HepG2 (cell line): ENCODE data around the gene DUS3L. TPM values are rescaled to one million over a fixed set of nuclear protein-coding genes. Genes with fewer than 3 reads are reported as not detected.

Source experiments
- ATAC-seq: fragments of 200-7000 bp; cut with Tn5 transposase; 3 replicates; pipeline ENCODE4 v1.9.1; 2020; ENCODE audit warnings: mild to moderate bottlenecking, moderate library complexity
- BruUV-seq: library from RNA; stranded (reverse); fragments of 400-500 nt; replicated peaks from 2 replicates; lab custom pipeline; 2021; lab: Mats Ljungman, UMichigan
- CTCF ChIA-PET: fragments of 300-600 bp; formaldehyde crosslinking; extraction: SDS; loops from one replicate; lab custom pipeline; 2021; ENCODE audit warnings: low total read pairs, inconsistent platforms, low intra/inter-chr PET ratio; lab: Yijun Ruan, JAX
- POLR2A ChIA-PET: fragments of 350-600 bp; sonication (Branson Sonifier 250); formaldehyde crosslinking; loops from one replicate; lab custom pipeline; 2020; ENCODE audit warnings: antibody characterized with exemption, inconsistent platforms; lab: Yijun Ruan, JAX
- DNase-seq: peaks from one replicate; pipeline ENCODE4 v3.0.0-alpha.2; 2015; ENCODE audit warnings: low spot score
- FAIRE-seq: peaks from 3 replicates; lab custom pipeline; 2011; peaks lifted over from hg19 to GRCh38; lab: Jason Lieb, UNC
- H2AFZ ChIP-seq: one replicate; pipeline ENCODE4 v1.6.1; 2011; ENCODE audit warnings: low read length, inconsistent platforms
- H3K27ac ChIP-seq: fragments of 300-600 bp; 3 replicates; pipeline ENCODE4 v1.8.0; 2011; ENCODE audit warnings: mixed run types, mild to moderate bottlenecking, mixed read lengths, low read length, inconsistent platforms; ENCODE audit not compliant: insufficient read depth; ENCODE audit errors: extremely low read length
- H3K27me3 ChIP-seq, 2 experiments: fragments of 200-600 bp in 1 of 2; 2 replicates in 1 of 2; 3 replicates in 1 of 2; pipeline versions ENCODE4 v1.6.0 to v1.8.0; 2011; ENCODE audit warnings: low read length in 2 of 2, mild to moderate bottlenecking in 2 of 2, moderate library complexity in 2 of 2, inconsistent platforms in 1 of 2; ENCODE audit not compliant: insufficient read depth in 2 of 2, control insufficient read depth in 1 of 2
- H3K36me3 ChIP-seq, 2 experiments: fragments of 200-600 bp in 1 of 2; replicated peaks in 1 of 2; 2 replicates in 1 of 2; 3 replicates in 1 of 2; pipeline versions ENCODE4 v1.5.1 to v1.8.0; 2011; ENCODE audit warnings: low read length in 2 of 2, inconsistent platforms in 1 of 2; ENCODE audit not compliant: insufficient read depth in 2 of 2, control insufficient read depth in 1 of 2
- H3K4me1 ChIP-seq: 2 replicates; pipeline ENCODE4 v1.5.1; 2012; ENCODE audit warnings: low read length, inconsistent platforms; ENCODE audit not compliant: insufficient read depth
- H3K4me2 ChIP-seq: 2 replicates; pipeline ENCODE4 v1.6.0; 2011; ENCODE audit warnings: low read depth, low read length, inconsistent platforms
- H3K4me3 ChIP-seq, 3 experiments: fragments of 200-600 bp in 1 of 3; sonication (generic), shearing (Covaris generic) in 1 of 3; replicated peaks in 1 of 3; 2 replicates each; pipeline ENCODE4 v1.5.1; 2011 to 2016; ENCODE audit warnings: low read length in 3 of 3, inconsistent platforms in 2 of 3, low read depth in 2 of 3, mild to moderate bottlenecking in 2 of 3, control low read depth in 1 of 3, mixed read lengths in 1 of 3; ENCODE audit not compliant: insufficient read depth in 1 of 3
- H3K79me2 ChIP-seq: one replicate; pipeline ENCODE4 v1.6.1; 2011; ENCODE audit warnings: low read length, inconsistent platforms; ENCODE audit not compliant: insufficient read depth
- H3K9ac ChIP-seq: 2 replicates; pipeline ENCODE4 v1.6.0; 2011; ENCODE audit warnings: mild to moderate bottlenecking, low read depth, low read length, inconsistent platforms; ENCODE audit not compliant: insufficient read depth
- H3K9me3 ChIP-seq: 2 replicates; pipeline ENCODE4 v1.5.1; 2012; ENCODE audit warnings: mild to moderate bottlenecking, low read length
- H4K20me1 ChIP-seq: 2 replicates; pipeline ENCODE4 v1.6.0; 2011; ENCODE audit warnings: inconsistent platforms, mild to moderate bottlenecking, low read length, moderate library complexity; ENCODE audit not compliant: insufficient read depth
- ETV6 ChIP-seq: sonication (generic); formaldehyde crosslinking; conservative IDR thresholded peaks from 2 replicates; pipeline ENCODE4 v1.4.0; 2020; ENCODE audit warnings: missing genetic modification reagents
- KDM3A ChIP-seq: IDR thresholded peaks from 2 replicates; pipeline ENCODE4 v1.6.1; 2018; ENCODE audit warnings: low read depth, missing compliant biosample characterization
- NCOA5 ChIP-seq: sonication (generic); formaldehyde crosslinking; IDR thresholded peaks from 2 replicates; pipeline ENCODE4 v1.4.0; 2020; ENCODE audit warnings: missing genetic modification reagents
- NFE2L1 ChIP-seq: sonication (generic); formaldehyde crosslinking; IDR thresholded peaks from 2 replicates; pipeline ENCODE4 v1.4.0; 2020; ENCODE audit warnings: missing genetic modification reagents, mild to moderate bottlenecking, borderline replicate concordance
- NFYC ChIP-seq: IDR thresholded peaks from 2 replicates; pipeline ENCODE4 v1.6.1; 2016; ENCODE audit warnings: missing genetic modification reagents, missing compliant biosample characterization
- ZNF484 ChIP-seq: sonication (generic); formaldehyde crosslinking; IDR thresholded peaks from 2 replicates; pipeline ENCODE4 v1.5.1; 2020; ENCODE audit warnings: mild to moderate bottlenecking, low read depth, missing genetic modification reagents, borderline replicate concordance
- ZNF589 ChIP-seq: sonication (generic); formaldehyde crosslinking; conservative IDR thresholded peaks from 2 replicates; pipeline ENCODE4 v1.8.0; 2022; ENCODE audit warnings: mild to moderate bottlenecking, moderate library complexity, missing genetic modification reagents
- ZNF790 ChIP-seq: sonication (generic); formaldehyde crosslinking; IDR thresholded peaks from 2 replicates; pipeline ENCODE4 v1.8.0; 2022; ENCODE audit warnings: missing genetic modification reagents, mild to moderate bottlenecking, borderline replicate concordance
- WGBS: methylation state at CpG from one replicate; pipeline ENCODE4 v1.1.6; 2017; ENCODE audit warnings: low lambda C conversion rate; 5-methylcytosine and 5-hydroxymethylcytosine counted together
- in situ Hi-C: cut with HindIII; loops from 2 replicates; pipeline ENCODE4 v1.10.0; 2017; ENCODE audit warnings: low pct_unique_long_range_greater_than_20kb; ENCODE audit not compliant: extremely low pct_ligation_motif_present
- intact Hi-C: fragments of 100-400 bp; cut with micrococcal nuclease; formaldehyde crosslinking; loops from one replicate; pipeline ENCODE4 v1.10.0; 2022; ENCODE audit not compliant: unreplicated experiment
- polyA plus RNA-seq, 8 experiments: library from polyadenylated mRNA; depleted of rRNA in 3 of 8; stranded (reverse) in 7 of 8; unstranded in 1 of 8; fragments of >200 nt; fragmentation: Illumina TruSeq in 4 of 8; extraction: Trizol in 4 of 8; gene quantifications; 2 replicates each; pipeline versions ENCODE4 v1.2.1 to v1.2.3, GENCODE V29; 2011 to 2016; ENCODE audit warnings: low read depth in 4 of 8, missing spikeins in 1 of 8, mixed read lengths in 1 of 8; ENCODE audit not compliant: insufficient read depth in 1 of 8
- total RNA-seq, 5 experiments: library from RNA; depleted of rRNA; stranded (reverse); fragments of >200 nt; fragmentation: Illumina TruSeq; extraction: Trizol; gene quantifications; 2 replicates each; pipeline ENCODE4 v1.2.3, GENCODE V29; 2016; ENCODE audit warnings: low read depth in 1 of 5
- TF ChIP-seq, protein P1 (sequence below): sonication (generic); formaldehyde crosslinking; IDR thresholded peaks from 2 replicates; pipeline ENCODE4 v1.8.0; 2022; ENCODE audit warnings: missing genetic modification reagents, mild to moderate bottlenecking, moderate library complexity, borderline replicate concordance
- TF ChIP-seq, protein P2 (sequence below): IDR thresholded peaks from 2 replicates; pipeline ENCODE4 v1.6.1; 2018; ENCODE audit warnings: missing genetic modification reagents
- TF ChIP-seq, protein P3 (sequence below): IDR thresholded peaks from 2 replicates; pipeline ENCODE4 v1.6.1; 2016
- TF ChIP-seq, protein P4 (sequence below): sonication (generic); formaldehyde crosslinking; IDR thresholded peaks from 2 replicates; pipeline ENCODE4 v1.4.0; 2020; ENCODE audit warnings: missing genetic modification reagents

DUS3L gene
- total and polyA plus RNA-seq, 2 of the 13 experiments (the other 11 are each of a cell fraction or from before 2014, with no cell fraction given) = 13.3 to 25.1 TPM

DNA sequence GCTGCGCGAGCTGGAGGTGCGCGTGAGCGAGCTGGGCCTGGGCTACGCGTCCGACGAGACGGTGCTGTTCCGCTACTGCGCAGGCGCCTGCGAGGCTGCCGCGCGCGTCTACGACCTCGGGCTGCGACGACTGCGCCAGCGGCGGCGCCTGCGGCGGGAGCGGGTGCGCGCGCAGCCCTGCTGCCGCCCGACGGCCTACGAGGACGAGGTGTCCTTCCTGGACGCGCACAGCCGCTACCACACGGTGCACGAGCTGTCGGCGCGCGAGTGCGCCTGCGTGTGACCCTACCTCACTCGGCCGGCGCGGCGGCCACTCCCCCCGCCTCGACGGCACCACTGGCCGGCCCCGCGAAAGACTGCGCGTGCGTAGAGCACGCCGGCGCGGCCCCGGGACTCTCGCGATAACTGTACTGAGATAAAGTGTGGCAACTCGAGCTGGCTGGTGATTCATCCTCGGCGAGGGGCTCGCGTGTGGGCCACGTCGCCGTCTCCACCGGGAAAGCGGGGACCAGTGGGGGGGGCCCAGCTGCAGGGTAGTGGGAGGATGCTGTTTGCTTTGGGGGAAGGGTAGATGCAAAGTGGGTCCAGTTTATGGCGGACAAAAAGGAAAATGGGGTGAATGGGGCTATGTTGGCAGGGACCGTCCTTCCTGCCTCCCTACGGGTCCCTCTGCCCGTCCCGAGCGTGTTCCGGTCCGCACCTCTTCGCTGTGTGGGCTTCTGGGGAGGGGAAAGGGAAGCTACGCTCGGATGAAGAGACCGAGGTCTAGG is 37.1 kb upstream of the DUS3L start:
- intact Hi-C loops = loop anchor here (5.0 kb wide), 1 partner anchor 44 kb away; the partner anchor contains the start of gene FUT5
- peak overlapping the region; percentile 97 for H3K9ac ChIP-seq
- peaks cover 0 to 5% of the 10 kb centered on the region in 2 experiments; a peak in 1 of 5 replicates for H3K36me3 ChIP-seq
- no peak overlapping the region for H2AFZ ChIP-seq
- WGBS = 3% methylated on average over 37 of the region's 91 CpGs
- no peaks in the 10 kb centered on the region for H3K9me3 ChIP-seq
- H3K27ac ChIP-seq = peak overlapping the region; percentile 89
- peak overlapping the region; percentile 100 for H3K4me2 ChIP-seq
- no peaks in the 10 kb centered on the region for H4K20me1 ChIP-seq
- ATAC-seq (peak; percentile 68), DNase-seq (peak; percentile 89), FAIRE-seq (peak; percentile 44)
- no peaks in the 10 kb centered on the region; a peak in 1 of 5 replicates for H3K27me3 ChIP-seq
- H3K79me2 ChIP-seq = peaks cover 12% of the 10 kb centered on the region
- CTCF ChIA-PET = interaction anchor here (2.5 kb wide), 1 partner anchor 23 kb away, joined by 19 read pairs; the partner anchor contains the start of gene NRTN
- peak overlapping the region; percentile 73 to 90 (median 83) for H3K4me3 ChIP-seq
- in situ Hi-C loops = no loop called here
- BruUV-seq = no TSS peak
- peaks cover 55% of the 10 kb centered on the region for H3K4me1 ChIP-seq
- POLR2A ChIA-PET = interaction anchor here (0.5 to 4.2 kb wide), 35 partner anchors 10 to 205 kb away, joined by 3 to 96 read pairs (median 8); partner anchors contain the start of genes CATSPERD, DUS3L, FUT5 and FUT6
- TF ChIP-seq ZNF790 (CRISPR knock-in tag) (no peak), KDM3A (CRISPR knock-in tag) (peak; percentile 91; the same call in 1 of the 2 replicates), NFYC (CRISPR knock-in tag) (no peak), ZNF589 (CRISPR knock-in tag) (peak; percentile 49; the same call in 1 of the 2 replicates), NCOA5 (no peak; the same call in 1 of the 2 replicates), ETV6 (CRISPR knock-in tag) (0 out of 2 replicates have a peak, but pooled peaks have one; percentile 62), ZNF484 (no peak), NFE2L1 (peak; percentile 77; the same call in 1 of the 2 replicates)
- TF ChIP-seq, protein P1, sequence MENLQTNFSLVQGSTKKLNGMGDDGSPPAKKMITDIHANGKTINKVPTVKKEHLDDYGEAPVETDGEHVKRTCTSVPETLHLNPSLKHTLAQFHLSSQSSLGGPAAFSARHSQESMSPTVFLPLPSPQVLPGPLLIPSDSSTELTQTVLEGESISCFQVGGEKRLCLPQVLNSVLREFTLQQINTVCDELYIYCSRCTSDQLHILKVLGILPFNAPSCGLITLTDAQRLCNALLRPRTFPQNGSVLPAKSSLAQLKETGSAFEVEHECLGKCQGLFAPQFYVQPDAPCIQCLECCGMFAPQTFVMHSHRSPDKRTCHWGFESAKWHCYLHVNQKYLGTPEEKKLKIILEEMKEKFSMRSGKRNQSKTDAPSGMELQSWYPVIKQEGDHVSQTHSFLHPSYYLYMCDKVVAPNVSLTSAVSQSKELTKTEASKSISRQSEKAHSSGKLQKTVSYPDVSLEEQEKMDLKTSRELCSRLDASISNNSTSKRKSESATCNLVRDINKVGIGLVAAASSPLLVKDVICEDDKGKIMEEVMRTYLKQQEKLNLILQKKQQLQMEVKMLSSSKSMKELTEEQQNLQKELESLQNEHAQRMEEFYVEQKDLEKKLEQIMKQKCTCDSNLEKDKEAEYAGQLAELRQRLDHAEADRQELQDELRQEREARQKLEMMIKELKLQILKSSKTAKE (CRISPR knock-in tag) = peak; percentile 57; the same call in 1 of the 2 replicates
- TF ChIP-seq, protein P2, sequence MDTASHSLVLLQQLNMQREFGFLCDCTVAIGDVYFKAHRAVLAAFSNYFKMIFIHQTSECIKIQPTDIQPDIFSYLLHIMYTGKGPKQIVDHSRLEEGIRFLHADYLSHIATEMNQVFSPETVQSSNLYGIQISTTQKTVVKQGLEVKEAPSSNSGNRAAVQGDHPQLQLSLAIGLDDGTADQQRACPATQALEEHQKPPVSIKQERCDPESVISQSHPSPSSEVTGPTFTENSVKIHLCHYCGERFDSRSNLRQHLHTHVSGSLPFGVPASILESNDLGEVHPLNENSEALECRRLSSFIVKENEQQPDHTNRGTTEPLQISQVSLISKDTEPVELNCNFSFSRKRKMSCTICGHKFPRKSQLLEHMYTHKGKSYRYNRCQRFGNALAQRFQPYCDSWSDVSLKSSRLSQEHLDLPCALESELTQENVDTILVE (CRISPR knock-in tag) = peak; percentile 92
- TF ChIP-seq, protein P3, sequence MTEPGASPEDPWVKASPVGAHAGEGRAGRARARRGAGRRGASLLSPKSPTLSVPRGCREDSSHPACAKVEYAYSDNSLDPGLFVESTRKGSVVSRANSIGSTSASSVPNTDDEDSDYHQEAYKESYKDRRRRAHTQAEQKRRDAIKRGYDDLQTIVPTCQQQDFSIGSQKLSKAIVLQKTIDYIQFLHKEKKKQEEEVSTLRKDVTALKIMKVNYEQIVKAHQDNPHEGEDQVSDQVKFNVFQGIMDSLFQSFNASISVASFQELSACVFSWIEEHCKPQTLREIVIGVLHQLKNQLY = peak; percentile 69; the same call in 1 of the 2 replicates
- TF ChIP-seq, protein P4, sequence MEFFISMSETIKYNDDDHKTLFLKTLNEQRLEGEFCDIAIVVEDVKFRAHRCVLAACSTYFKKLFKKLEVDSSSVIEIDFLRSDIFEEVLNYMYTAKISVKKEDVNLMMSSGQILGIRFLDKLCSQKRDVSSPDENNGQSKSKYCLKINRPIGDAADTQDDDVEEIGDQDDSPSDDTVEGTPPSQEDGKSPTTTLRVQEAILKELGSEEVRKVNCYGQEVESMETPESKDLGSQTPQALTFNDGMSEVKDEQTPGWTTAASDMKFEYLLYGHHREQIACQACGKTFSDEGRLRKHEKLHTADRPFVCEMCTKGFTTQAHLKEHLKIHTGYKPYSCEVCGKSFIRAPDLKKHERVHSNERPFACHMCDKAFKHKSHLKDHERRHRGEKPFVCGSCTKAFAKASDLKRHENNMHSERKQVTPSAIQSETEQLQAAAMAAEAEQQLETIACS (CRISPR knock-in tag) = peak; percentile 94
